NK-92 treated with Interleukin-12 subunit alpha and Interleukin-12 subunit beta, amount 100 ng/mL, for 24 hours (cell line): ENCODE data around the gene ATG4B.
"Not testable (repeated sequence)": the region's sequence is repeated elsewhere in the genome, so short reads cannot be mapped to it uniquely, and the experiment has no call there.

Source experiments
- DNase-seq: peaks from one replicate; lab custom pipeline; 2025; lab: John Stamatoyannopoulos, UW

ATG4B gene

GRCh38 chr2:241637018-241637794, at the start of gene ATG4B, which contains the start of gene THAP4:
Gene ATG4B (plus strand): TSS chr2:241637693. CDS start chr2:241637715, 22 bp downstream.
Gene THAP4 (minus strand): TSS chr2:241637158. CDS start chr2:241637017, 141 bp downstream.
- peak; percentile 64 for DNase-seq

GRCh38 chr2:241589863-241590262, 47.6 kb upstream of the ATG4B start:
- DNase-seq, result not testable (repeated sequence)

- DNase-seq, result not testable (repeated sequence)
Observed at GRCh38 chr2:241590496-241591455, 46.7 kb upstream of the ATG4B start.

- DNase-seq, result no peak
Observed at GRCh38 chr2:241592126-241592845, 45.2 kb upstream of the ATG4B start.

GRCh38 chr2:241593271-241593670, 44.2 kb upstream of the ATG4B start:
- no peak for DNase-seq

GRCh38 chr2:241595600-241596140, 41.8 kb upstream of the ATG4B start:
- no peak for DNase-seq

- no peak for DNase-seq
Observed at GRCh38 chr2:241597561-241597960, 39.9 kb upstream of the ATG4B start.

GRCh38 chr2:241598061-241598460, 39.4 kb upstream of the ATG4B start:
- DNase-seq, result no peak

- DNase-seq, result no peak
Observed at GRCh38 chr2:241598487-241598886, 39.0 kb upstream of the ATG4B start.

GRCh38 chr2:241599615-241600014, 37.9 kb upstream of the ATG4B start:
- no peak for DNase-seq

- no peak for DNase-seq
Observed at GRCh38 chr2:241601841-241602240, 35.7 kb upstream of the ATG4B start.

GRCh38 chr2:241602720-241603119, 34.8 kb upstream of the ATG4B start:
- DNase-seq, result no peak

- DNase-seq, result no peak
Observed at GRCh38 chr2:241603686-241604085, 33.8 kb upstream of the ATG4B start.

GRCh38 chr2:241606186-241606585, 31.3 kb upstream of the ATG4B start:
- no peak for DNase-seq

GRCh38 chr2:241607162-241607885, 30.2 kb upstream of the ATG4B start:
- no peak for DNase-seq

GRCh38 chr2:241608881-241609280, 28.6 kb upstream of the ATG4B start:
- DNase-seq, result no peak

GRCh38 chr2:241609859-241610793, 27.4 kb upstream of the ATG4B start:
- DNase-seq, result no peak

GRCh38 chr2:241611062-241611461, 26.4 kb upstream of the ATG4B start:
- no peak for DNase-seq

- DNase-seq, result no peak
Observed at GRCh38 chr2:241612156-241613016, 25.1 kb upstream of the ATG4B start.
